ENCODE results near the gene UBE2O.
A peak's percentile ranks its signal among the peaks of the same experiment; 100 is the strongest.

The UBE2O gene

DNA sequence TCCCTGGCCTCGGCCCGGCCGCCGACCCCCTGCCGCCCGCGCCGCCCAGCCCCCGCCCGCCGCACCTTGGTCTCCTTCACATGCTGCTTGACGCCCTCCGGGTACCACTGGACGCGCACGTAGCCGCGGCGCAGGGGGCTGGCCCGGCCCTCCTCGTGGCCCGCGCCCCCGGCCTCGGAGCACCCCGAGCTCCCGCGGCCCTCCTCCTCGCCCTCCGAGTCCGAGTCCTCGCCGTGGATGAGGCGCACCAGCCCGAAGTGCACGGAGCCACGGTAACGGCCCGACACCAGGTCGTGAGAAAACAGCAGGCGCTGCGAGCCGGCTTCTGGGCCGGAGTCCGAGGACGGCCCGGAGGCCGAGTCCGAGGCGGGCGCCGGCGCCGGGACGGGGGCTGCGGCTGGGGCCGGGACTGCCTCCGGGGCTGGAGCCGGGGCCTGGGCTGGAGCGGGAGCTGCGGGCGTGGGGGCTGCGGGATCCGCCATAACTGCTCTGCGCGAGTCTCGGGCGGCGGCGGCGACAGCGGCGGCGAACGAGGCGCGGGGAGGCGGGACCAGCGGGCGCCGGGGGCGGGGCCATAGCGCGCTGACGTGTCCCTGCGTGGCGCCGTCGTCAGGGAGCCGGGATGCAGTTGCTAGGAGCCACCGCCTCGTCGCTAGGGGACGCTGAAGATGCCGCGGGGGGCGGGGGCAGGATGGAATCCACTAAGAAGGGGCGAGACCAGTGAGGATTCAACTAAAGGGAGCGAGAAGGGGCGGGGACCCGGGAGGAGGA is at the start of gene UBE2O:
TSS of gene UBE2O (minus strand) at position 493 of the 771 bp plus-strand sequence. CDS start at position 482, 11 bp downstream.
- peak; percentile 79 to 88 (median 84) for DNase-seq

DNA sequence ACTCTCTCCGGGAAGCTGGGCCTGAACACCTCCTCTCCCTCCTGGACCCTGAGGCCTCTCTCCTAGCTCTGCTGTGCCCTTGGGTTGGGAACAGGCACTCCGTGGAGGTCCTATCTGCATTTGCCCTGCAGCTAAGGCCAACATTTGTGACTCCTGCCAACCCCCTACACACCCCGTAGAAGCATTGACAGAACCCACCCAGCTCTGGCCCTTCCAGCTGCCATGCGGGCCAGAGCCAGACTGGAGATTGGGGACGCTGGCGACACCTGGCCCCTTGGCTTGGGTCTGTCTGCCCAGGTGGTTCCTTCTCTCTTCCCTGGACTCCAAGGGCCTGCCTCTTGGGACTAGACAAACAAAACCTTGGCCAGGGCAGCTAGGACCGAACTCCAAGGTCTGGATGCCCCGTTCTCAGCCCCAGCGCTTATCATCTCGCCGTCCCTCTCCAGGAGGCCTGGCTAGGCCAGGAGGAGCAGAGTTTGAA is 48.9 kb upstream of the UBE2O start:
- no peak for DNase-seq

GRCh38 chr17:76501018-76501826 is 48.3 kb upstream of the UBE2O start, which contains the start of gene RHBDF2:
RHBDF2 (minus strand) TSS chr17:76501423; CDS start chr17:76481524, 19,899 bp downstream.
- peak; percentile 87 to 96 (median 88) for DNase-seq

GRCh38 chr17:76500747-76501017 is 47.7 kb upstream of the UBE2O start:
- no peak for DNase-seq

DNA sequence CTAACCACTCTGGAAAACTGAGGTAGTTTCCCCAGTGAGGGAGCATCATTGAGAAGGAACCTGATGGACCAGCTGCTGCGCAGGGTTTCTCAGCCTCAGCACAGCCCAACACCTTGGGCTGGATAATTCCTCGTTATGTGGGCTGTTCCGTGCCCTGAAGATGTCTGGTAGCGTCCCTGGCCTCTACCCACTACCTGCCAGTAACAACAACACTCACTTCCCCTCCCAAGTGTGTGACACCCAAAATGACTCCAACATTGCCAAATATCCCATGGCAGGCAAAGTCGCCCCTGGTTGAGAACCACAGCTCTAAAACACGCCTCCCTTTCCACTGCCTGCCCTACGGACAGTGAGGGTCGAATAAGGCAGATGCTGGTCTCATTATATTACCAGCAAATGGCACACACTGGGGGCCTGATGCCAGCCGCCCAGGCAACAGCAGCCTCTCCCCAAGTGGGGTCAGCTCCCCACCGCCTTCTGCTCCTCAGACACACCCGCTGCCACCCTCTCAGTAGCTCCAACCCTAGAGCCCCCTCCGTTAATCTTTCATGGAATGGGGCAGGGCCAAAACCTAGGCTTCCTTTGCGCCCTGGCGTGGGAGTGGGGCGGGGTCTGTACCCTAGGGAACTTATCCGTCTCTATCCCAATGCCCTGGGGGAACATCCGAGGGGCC is 47.3 kb upstream of the UBE2O start:
- DNase-seq, result no peak

DNA sequence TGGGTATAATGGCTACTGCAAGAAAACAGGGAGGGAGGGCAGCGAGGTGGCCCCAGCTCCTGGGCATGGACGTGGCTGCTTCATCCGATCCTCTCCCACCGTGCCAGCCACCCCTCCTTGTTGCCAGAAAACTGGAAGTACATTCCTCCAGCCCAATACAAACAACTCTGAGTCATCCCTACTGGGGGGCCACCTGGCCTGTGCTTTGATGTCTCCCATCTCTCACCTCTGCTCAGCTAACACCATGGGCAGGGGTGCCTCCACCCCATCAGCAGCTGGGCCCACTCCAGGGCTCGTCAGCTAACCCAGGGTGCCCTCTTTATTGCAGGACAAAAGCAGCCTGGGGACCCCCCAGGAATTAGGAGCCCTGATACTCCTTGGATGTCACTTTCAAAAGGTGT is 46.3 kb upstream of the UBE2O start:
- DNase-seq, result no peak

DNA sequence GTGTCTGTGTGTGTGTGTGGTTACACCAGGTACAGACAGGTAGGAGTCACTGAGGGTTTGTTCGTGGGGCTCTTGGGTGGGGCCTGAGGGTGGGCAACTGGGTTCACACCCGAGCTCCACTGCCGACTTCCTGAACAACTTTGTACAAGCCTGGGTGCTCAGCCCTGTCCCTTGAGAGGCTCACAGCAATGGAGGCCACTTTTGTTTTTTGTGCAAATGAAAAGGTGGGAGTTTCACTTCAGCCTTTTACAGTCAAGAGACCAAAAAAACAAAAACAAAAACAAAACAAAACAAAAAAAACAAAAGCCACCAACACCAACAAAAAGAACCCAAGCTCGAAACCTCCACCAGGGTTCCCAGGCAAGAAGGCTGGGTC is 45.9 kb upstream of the UBE2O start:
- no peak for DNase-seq

DNA sequence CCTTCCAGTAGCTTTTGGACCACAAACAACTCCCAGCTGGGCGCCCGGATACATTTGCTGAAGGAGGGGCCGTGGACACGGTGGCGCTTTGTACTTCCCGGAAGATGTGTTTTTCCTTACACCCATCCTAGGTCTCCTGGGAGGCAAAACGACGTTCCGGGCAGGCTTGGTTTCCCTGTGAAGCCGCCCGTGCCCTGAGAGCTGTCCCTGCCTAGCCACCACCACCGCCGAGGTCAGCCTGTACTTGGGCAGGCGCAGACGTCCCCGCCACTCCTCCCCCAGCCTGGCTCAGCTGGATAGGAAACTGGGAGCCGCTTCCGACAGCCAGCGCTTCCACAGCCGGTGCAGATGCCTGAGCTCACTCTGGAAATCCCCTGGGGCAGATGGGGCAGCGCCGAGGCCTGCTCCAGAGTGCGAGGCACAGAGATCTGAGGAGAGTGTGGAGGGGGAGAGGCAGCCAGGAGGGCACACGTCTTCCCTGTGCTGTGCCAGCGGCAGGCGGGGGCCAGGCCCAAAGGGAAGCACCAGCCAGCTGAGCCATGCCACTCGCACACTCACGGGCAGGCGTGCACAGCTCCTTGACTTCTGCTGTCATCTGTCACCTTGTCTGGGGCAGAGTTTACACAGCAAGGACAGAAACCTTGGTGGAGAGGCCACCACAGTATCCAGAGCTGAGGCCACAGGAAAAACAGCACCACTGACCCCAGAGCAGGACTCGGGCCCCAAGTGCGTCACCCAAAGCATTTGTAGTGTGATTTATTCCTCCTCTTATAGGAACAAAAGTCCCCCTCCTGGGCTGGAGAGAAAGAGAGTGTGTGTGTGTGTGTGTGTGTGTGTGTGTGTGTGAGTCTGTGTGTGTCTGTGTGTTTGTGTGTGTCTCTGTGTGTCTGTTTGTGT is 45.3 kb upstream of the UBE2O start:
- DNase-seq, result no peak

DNA sequence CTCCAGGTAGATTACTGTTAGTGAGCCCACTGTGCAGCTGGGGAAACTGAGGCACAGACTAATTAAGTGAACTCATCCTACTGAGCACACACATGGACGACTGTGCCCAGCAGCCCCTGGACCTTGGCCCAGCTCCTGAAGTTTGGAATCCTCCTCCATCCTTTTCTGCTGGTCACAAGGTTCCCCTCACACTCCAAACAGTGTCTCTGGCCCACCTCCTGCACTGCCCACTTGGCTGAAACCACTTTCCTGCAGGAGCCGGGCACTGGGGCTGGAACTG is 44.7 kb upstream of the UBE2O start:
- no peak for DNase-seq

GRCh38 chr17:76496464-76496863 is 43.5 kb upstream of the UBE2O start:
- DNase-seq, result no peak

- no peak for DNase-seq
These were observed 42.9 kb upstream of the UBE2O start for GRCh38 chr17:76495663-76496400.

- DNase-seq, result no peak
These were observed 40.7 kb upstream of the UBE2O start for GRCh38 chr17:76493505-76494167.

GRCh38 chr17:76492989-76493501 is 40.1 kb upstream of the UBE2O start:
- peak in 1 of 4 experiments; percentile 16 for DNase-seq

- no peak for DNase-seq
These were observed 39.4 kb upstream of the UBE2O start for GRCh38 chr17:76492123-76492988.

- no peak for DNase-seq
These were observed 38.5 kb upstream of the UBE2O start for GRCh38 chr17:76491271-76492122.

DNA sequence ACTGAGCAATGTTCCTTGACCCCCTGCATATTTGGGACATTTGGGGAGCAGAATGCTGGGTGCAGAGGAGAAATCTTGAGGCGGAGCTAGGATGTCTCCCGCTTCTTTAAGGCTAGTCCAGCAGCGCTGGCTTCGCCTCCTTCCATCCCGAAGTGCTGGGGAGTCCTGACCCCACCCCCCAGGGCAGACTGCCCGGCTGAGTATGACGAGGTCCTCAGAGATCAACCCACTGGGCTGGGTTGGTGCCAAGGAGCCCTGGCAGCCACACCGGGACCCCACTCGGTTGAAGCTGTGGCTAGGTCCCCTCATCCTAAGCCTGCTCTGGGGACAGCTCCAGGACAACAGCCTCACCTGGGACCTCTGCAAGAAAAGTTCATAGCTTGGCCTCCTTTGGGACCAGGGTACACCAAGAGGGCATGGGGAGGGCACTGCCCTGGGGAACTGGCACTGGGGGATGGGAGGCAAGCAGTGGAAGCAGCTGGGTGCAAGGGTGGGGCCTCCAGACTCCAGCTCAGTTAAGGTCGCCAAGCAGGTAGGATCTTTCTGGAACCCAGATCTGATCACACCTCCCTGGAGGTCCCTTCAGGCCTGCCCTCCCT is 37.3 kb upstream of the UBE2O start:
- DNase-seq, result no peak

DNA sequence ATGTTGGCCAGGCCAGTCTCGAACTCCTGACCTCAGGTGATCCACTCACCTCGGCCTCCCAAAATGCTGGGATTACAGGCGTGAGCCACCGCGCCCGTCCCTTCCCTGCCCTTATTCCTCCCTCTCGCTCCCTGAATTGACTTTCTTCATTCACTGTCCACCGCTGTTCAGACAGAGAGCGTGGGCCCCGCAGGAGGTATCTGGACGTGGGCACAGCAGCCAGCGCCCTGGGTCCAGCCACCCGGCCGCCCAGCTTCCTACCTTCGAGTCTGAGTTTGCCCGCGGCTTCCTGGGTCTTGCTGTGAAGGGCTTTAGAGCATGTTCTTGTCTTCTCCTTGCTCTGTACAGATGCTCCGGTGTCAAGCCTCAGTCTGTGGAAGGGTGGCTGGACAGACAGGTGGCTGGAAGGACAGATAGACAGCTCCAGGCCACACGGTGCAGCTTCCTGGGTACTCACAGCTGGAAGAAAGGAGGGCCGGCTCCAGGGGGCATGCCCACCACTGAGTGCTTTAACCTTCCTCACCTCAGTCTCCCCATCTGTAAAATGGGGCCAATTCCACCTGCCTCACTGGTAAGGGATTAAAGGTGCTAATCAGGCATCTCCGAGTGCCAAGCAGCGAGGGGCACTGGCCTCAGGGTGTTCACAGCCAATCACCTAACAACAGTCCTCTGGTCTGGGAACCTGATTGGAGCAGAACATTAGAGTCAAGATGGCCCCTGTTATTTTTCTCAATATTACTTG is 34.7 kb upstream of the UBE2O start:
- DNase-seq, result no peak

DNA sequence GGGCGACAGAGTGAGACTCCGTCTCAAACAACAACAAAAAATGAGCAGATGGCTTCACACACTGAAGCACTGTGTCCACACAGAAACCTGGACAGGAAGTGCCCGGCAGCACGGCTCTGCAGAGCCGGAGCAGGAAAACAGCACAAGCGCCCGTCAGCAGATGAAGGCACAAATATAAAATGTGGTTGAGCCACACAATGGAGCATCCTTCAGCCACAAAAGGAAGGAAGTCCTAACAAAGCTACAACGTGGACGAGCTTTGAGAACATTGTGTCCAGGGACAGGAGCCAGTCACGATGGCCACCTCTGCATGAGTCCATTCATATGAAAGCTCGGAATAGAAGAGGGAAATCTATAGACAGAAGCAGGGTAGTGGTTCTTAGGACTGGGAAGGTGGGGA is 32.6 kb upstream of the UBE2O start:
- no peak for DNase-seq
